GM18873 (cell line): ENCODE results near the gene YIPF2.

ENCODE experiments used
- ATAC-seq: cut with Tn5 transposase; IDR thresholded peaks from one replicate; pipeline ENCODE4 v1.9.1; 2021; ENCODE audit warnings: mild to moderate bottlenecking, moderate library complexity, moderate number of reproducible peaks; ENCODE audit not compliant: unreplicated experiment, low FRiP score

The YIPF2 gene

GRCh38 chr19:10913716-10914340 is 14.6 kb downstream of the YIPF2 start:
- no peak for ATAC-seq

GRCh38 chr19:10912619-10913018 is 15.8 kb downstream of the YIPF2 start:
- no peak for ATAC-seq

GRCh38 chr19:10911579-10912363 is 16.7 kb downstream of the YIPF2 start:
- ATAC-seq = no peak

GRCh38 chr19:10908380-10908960 is 20.0 kb downstream of the YIPF2 start:
- no peak for ATAC-seq

- ATAC-seq = no peak
These were observed 20.5 kb downstream of the YIPF2 start for GRCh38 chr19:10907925-10908324.

DNA sequence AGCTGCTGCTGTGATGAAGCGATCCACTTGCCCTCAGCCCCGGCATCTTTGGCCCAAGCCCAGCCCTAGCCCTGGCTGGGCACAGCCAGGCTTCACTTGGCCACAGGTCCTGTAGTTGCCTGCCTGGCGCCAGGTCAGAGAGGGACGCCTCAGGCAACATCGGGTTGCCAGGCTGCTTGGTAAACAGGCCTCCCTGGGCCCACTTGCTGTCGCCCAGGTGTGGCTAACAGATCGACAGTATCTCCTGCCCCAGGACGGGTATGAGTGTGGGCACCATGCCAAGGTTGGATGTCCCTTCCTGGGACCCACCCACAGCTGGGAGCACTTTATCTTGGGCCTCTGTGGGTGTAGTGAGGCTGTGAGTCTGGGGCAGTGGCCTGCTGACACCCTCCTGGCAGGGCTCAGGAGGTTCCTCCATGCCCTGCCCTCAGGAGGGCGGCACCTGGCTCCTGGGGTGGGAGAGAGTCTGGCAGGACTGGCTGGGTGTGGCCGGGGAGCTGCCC is 29.2 kb downstream of the YIPF2 start:
- no peak for ATAC-seq

- ATAC-seq = no peak
These were observed 29.8 kb downstream of the YIPF2 start for GRCh38 chr19:10898633-10899032.

DNA sequence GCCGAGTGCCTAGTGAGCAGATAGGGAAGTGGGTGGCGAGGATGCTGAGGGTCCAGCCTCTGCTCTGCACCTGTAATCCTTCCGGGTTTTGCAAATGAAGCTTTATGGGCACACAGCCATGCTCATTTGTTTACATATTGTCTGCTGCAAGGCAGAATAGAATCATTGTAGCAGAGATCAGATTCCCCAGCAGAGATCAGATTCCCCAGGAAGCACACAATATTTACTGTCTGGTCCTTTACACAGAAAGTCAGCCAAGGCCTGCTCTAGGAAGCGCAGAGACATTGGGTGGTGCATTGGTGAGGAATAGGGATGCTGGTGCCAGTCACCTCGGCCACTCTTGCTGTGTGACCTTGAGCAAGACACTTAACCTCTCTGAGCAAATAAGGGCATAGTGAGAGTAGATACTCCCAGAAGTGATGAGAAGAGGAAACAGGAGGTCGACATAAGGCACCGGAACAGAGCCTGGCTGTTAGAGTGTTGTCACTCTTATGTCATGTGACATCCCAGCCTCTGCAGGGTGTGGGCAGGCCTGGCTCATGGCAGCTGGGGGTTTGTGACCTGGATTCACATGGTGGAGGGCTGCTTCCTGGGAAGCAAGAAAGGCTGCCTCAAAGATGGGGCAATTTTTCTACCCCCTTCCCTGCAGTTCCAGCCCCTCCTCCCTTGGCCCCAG is 31.4 kb downstream of the YIPF2 start:
- ATAC-seq = no peak

- no peak for ATAC-seq
These were observed 32.5 kb downstream of the YIPF2 start for GRCh38 chr19:10895920-10896319.

- ATAC-seq = no peak
These were observed 33.1 kb downstream of the YIPF2 start for GRCh38 chr19:10895363-10895762.

DNA sequence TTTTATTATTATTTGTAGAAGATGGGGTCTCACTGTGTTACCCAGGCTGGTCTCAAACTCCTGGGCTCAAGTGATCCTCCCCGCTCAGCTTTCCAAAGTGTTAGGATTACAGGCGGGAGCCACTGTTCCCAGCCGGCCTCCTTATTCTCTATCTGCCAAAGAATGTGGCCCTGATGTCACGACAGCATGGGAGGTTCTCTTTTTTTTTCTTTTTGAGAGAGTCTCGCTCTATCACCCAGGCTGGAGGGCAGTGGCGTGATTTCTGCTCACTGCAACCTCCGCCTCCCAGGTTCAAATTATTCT is 33.6 kb downstream of the YIPF2 start:
- no peak for ATAC-seq

DNA sequence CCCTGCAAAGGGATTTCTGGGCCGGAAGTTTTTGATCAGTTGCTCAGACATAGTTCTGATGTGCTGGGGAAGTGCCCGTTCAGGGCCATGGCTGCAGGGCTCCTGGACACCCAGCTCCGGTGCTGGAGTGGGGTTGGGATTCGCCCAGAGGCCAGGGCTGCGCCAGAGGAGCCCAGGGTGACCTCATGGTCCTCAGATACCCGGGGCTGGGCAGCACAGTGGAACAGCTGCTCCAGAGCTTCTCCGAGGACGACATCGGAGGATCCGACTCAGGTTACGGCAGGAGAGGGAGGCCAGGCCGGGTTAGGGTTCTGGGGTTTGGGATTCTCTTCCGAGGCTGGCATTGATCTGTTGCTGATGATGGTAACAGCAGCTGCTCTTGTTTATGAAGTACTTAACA is 36.2 kb downstream of the YIPF2 start:
- ATAC-seq = no peak

DNA sequence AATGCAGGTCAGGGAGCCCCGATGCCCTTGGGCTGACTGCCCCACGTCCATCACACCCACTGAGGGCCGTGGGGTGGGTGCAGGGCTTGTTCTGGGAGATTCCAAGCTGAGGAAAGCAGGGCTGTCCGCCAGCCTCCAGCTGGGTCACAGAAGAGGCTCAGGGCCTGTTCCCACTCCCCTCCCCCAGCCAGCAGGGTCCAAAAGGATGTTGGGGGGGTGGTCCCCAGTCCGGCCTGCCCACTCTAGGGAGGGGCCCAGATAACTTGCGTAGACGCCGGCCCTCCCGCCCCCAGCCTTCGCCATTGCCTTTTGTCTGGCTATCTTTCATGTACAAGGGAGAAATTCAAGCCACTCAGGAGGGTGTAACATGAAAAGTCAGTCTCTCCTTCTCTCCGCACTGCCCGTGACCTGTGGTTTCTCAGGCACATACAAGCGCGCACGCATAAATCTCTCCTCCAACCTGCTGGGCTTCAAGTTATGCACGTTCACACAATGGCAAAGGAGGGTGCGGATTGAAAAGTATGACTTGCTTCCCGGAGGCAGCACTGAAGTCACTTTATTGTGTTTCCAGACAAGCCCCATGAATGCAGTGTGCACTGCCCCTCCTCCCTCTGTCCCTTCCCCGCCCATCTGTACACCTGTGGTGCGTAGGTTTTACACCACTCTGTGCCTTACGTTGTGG is 36.9 kb downstream of the YIPF2 start:
- no peak for ATAC-seq

- ATAC-seq = no peak
These were observed 38.6 kb downstream of the YIPF2 start for GRCh38 chr19:10889880-10890279.

DNA sequence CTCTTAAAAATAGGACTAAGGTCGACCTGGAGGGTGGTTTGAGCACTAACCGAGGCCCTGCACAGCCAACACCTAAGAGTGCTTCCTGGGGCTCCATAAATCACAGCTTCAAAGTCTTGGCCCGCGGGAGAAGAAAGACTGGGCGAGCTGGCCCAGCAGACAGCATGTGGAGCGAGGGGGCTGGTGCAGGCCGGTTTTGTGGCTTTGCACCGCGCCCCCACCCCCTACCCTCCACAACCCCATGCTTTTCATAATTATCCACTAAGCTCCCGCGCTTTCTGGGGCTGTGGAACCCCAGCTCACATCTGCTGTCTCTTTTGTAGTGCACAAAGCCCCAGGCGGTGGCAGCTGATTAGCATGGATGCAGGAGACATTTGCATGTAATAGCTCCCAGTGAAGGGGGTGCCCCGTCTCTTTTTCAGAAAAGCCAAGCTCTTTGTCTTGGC is 40.0 kb downstream of the YIPF2 start:
- ATAC-seq = no peak

- ATAC-seq = no peak
These were observed 40.6 kb downstream of the YIPF2 start for GRCh38 chr19:10887616-10888367.

DNA sequence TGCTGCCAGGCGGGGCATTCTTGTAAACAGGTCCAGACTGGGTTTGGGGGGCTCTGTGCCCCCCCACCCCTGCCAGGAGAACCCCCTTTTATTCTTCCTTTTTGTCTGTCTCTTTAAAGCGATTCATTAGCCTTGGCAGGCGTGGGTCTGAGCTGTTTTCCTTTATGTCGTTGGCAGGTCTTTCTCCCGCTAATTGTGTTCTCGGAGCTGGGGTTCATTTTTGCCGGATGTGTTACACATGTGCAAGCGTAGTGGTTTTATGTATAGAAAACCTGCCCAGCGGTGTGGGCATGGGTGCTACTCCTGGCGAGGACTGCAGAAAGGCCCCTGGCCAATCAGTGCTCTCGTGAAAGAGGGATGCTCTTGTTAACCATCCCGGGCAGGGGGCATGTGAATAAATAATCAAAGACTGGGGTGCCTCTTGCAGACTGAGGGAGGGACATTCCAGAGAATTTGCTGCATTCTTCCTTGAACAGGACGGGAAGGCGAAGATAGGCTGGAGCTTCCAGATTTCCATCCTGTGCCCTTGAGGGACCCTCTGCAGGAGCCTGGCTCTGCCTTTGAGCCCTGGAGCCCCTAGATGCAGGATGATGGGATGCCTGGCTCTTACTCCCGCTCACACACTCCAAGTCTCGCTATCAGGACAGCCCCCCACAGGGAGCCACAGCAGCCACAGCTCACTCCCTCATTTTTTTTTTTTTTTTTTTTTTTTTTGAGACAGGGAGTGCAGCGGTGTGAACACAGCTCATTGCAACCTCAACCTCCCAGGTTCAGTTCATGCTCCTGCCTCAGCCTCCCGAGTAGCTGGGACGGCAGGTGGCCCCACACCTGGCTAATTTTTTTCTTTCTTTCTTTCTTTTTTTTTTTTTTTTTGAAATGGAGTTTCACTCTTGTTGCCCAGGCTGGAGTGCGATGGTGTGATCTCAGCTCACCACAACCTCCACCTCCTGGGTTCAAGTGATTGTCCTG is 43.0 kb downstream of the YIPF2 start:
- no peak for ATAC-seq

- ATAC-seq = no peak
These were observed 44.2 kb downstream of the YIPF2 start for GRCh38 chr19:10884274-10884673.

DNA sequence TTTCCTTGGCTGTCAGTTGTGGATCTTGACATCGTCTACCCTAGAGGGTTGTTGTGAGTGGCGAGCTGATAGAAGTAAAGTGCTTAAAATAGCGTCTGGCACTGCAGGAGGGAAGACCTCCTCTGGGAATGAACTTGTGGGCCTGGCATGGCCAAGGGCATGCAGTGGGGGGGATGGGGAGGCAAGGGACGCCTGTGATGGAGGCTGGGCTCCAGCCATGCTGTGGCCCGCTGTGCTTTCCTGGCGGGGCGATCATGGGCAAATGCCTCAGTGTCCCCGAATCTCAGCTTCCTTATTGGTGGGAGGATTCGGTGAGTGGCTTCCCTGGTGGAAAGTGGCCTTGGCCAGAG is 46.4 kb downstream of the YIPF2 start:
- ATAC-seq = no peak
